RCC 7860 (cell line): Measurements from ENCODE around the gene ARL8A.
"Not testable (repeated sequence)": the region's sequence is repeated elsewhere in the genome, so short reads cannot be mapped to it uniquely, and the experiment has no call there.

Experiments used
- DNase-seq: peaks from one replicate; pipeline ENCODE4 v3.0.0-alpha.2; 2015; ENCODE audit warnings: low spot score
- FAIRE-seq: peaks from 2 replicates; lab custom pipeline; 2012; peaks lifted over from hg19 to GRCh38; lab: Jason Lieb, UNC

ARL8A gene

DNA sequence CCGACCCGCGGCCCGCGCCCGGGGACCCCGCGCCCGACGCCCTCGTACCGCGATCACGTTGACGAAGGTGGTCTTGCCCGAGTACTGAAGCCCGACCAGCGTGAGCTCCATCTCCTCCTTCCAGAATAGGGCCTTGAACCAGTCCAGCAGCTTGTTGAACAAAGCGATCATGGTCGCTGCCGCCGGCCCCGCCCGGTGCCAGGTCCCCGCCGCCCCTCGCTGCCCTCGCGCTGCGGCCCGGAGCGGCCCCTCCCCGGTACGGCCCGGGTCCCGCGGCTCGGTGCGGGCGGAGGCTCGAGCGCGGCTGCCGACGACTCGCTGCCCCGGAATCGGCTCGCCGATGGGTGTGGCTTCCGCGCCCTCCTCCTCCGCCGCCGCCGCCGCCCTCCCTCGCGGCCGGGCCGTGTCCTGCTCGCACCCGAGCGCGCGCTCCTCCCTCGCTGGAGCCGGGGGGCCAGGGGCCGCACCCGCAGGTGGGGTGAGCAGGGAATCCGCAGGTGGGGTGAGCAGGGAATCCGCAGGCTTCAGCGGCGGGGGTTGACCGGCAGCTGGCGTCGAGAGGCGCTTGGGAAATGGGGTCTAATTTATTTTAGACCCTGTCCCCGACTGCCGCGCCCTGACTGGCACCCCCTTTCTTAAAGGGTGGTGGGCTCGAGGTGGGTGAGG is at the start of gene ARL8A:
TSS of gene ARL8A (minus strand) at position 336 of the 666 bp plus-strand sequence. CDS start at position 171, 165 bp downstream.
- FAIRE-seq (no peak), DNase-seq (no peak)

GRCh38 chr1:202194328-202194648 is 49.8 kb upstream of the ARL8A start:
- no peak for FAIRE-seq

GRCh38 chr1:202193614-202194327 is 49.2 kb upstream of the ARL8A start, which contains the start of gene LGR6:
LGR6 (plus strand) TSS chr1:202193799; CDS start chr1:202193990, 191 bp downstream.
- DNase-seq (no peak), FAIRE-seq (no peak)

More at GRCh38 chr1:202194328-202194648, 49.8 kb upstream of the ARL8A start:
- DNase-seq: no peak

GRCh38 chr1:202192770-202193613 is 48.5 kb upstream of the ARL8A start:
- DNase-seq: peak; percentile 21

GRCh38 chr1:202191391-202191790 is 46.9 kb upstream of the ARL8A start:
- not testable (repeated sequence) for FAIRE-seq

More at GRCh38 chr1:202192770-202193613, 48.5 kb upstream of the ARL8A start:
- no peak for FAIRE-seq

GRCh38 chr1:202189918-202190715 is 45.6 kb upstream of the ARL8A start:
- DNase-seq: peak; percentile 20
- no peak for FAIRE-seq

More at GRCh38 chr1:202191391-202191790, 46.9 kb upstream of the ARL8A start:
- not testable (repeated sequence) for DNase-seq

GRCh38 chr1:202189001-202189790 is 44.7 kb upstream of the ARL8A start:
- FAIRE-seq (no peak), DNase-seq (no peak)

DNA sequence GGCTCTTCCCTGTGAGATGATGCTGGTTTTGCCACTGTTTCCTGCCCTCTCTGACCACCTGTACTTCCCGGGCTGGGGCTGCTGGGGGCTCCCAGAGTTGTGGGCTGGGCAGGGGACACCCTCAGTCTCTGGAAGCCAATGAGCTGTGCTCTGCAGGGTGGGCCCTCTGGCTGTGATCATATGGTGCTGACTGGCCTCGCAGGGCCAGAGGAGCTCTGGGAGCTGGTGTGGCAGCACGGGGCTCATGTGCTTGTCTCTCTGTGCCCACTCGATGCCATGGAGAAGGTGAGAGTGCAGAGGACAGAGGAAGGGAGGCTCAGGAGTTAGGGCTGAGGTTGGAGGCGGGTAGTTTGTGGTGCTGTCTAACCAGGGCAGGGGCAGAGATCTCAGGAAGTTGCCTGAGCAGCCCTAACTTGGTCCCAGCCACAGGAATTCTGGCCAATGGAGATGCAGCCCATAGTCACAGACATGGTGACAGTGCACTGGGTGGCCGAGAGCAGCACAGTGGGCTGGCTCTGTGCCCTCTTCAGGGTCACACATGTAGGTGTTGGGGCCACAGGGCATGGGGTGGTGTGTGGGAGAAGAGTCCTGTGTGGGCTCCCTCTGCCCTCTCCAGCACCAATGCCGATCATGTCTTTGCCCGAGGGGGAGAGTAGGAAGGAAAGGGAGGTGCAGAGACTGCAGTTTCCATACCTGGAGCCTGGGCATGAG is 43.3 kb upstream of the ARL8A start:
- FAIRE-seq (no peak), DNase-seq (no peak)

GRCh38 chr1:202187041-202187671 is 42.6 kb upstream of the ARL8A start:
- FAIRE-seq: no peak
- no peak for DNase-seq

DNA sequence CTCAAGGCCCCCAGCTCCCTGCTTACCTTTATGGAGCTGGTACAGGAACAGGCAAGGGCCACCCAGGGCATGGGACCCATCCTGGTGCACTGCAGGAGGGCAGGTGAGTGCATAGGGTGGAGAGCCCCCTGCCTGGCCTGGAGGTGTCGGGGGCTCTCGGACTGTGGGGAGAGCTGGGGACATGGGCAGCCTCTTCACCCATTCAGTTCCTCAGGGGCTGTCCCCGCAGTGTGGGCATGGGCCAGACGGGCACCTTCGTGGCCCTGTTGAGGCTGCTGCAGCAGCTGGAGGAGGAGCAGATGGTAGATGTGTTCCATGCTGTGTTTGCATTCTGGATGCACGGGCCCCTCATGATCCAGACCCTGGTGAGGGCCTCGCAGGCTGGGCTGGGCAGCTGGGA is 41.8 kb upstream of the ARL8A start:
- FAIRE-seq (no peak), DNase-seq (no peak)

DNA sequence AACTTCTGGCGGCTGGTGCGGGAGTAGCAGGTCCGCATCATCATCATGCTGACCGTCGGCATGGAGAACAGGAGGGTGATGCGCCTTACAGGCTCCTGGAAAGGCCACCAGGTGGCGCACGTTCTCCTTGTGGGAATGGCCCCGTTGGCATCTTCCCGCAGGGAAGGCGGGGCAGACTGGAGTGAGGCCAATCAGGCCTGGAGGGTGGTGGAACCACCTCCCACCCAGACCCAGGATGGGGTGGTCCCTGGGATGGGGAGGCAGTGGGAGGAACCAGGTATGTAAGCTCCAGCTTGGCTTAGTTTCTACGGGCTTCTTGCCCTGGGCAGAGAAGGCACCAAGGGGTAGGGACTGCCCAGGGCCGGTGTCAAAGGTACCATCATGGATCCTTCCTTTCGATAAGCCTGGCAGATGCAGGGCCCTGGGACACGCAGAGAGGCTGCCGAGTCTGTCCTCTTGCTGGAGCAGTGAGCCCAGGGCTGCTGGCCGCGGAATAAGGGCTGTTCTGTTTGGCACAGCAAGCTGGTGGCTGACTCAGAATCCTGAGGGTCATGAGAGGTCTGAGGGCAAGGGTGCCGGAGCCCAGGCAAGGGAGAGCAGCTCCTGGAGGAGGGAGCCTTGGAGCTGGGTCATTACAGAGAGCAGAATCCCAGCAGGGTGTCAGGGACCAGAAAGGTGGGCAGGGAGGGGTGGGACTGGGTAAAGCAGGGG is 40.4 kb upstream of the ARL8A start:
- FAIRE-seq: peak; percentile 44
- peak; percentile 77 for DNase-seq

DNA sequence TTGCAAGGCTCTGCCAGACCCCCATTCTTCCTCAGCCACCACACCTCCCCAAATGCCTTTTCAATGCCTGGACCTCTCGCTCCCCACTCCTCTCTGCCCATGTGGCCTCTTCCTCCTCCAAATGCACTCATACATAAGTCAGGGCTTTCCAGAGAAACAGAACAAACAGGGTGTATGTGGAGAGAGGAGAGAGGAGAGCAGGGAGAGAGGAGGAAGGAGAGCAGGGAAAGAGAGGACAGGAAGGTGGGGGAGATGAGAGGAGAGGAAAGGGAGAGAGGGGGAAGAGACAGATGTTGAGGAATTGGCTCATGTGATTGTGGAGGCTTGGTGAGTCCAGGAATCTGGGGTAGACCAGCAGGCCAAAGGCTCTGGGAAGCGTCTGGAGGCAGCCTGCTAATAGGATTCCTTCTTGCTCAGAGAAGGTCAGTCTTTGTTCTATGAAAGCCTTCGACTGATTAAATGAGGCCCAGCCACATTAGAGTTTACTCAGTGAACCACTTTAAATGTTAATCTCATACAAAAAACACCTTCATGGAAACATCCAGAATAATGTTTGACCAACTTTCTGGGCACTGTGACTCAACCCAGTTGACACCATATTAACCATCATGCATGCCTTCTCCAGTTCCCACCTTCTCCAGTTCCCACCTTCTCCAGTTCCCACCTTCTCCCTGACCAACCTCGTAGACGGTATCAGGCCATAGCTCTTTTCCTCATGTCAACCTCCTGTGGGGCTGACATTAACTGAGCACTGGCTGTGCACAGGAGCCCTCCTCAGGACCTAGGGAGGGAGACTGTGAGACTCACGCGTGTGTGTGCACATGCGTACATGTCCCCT is 37.7 kb upstream of the ARL8A start:
- FAIRE-seq: no peak
- DNase-seq: no peak

DNA sequence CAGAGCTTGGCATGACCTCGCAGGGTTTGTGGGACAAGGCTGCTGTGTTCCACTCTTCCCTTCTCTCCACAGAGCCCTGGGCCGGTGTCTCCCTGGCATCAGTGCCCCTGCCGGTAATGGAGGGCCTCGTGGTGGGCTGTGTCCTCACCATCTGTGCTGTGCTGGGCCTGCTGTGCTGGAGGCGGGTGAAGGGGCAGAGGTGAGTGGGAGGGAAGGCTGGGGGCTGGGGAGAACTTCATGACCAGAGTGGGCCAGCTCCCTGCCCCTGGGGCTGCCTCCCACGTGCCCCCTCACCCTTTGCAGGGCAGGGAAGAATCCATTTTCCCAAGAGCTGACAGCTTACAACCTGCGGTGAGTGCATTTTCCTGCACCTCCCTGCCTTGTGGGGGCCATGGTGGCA is 37.0 kb upstream of the ARL8A start:
- FAIRE-seq (no peak), DNase-seq (no peak)

- DNase-seq, FAIRE-seq: not testable (repeated sequence)
These were observed 36.2 kb upstream of the ARL8A start for GRCh38 chr1:202180751-202181139.

DNA sequence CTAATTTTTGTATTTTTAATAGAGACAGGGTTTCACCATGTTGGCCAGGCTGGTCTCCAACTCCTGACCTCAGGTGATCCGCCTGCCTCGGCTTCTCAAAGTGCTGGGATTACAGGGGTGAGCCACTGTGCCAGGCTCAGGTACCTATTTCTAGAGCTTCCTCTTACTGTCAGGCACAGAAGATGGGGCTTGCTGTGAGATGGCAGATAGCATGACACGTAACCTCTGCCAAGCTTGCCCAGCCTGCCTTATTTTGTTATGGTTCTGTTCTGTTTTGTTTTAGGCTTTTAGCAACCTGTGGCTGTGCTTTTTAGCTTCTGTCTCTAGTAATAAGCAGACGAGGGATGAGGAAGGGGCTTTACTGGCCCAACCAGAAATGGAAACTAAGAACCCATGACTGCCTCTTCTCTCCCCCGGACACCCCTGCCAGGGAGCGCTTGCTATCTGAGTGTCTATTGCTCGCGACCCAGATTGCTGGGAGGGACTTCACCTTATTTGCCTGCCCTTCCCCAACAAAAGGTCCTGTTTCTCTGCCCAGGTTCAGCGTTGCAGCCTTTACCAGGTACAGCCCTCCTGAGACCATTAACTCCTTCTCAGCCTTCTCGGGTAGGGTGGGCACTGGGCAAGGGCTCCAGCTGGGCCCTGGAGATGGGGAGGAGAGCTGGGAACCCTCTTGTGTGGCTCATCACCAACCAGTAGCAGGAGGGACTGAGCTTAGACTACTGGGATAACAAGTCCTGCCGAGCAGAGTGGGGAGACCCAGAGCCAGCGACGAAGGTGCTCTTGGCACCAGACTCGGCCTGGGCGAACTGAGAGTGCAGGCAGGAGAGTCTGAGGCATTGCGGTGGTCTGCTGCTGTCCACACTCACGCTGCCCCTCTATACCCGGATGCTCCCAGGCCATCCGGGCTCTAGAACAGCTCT is 35.6 kb upstream of the ARL8A start:
- FAIRE-seq: no peak
- DNase-seq: no peak
